SH-SY5Y (cell line): ENCODE results near the gene XKR7.

ENCODE experiments used
- GATA2 ChIP-seq: IDR thresholded peaks from 2 replicates; pipeline ENCODE4 v1.6.1; 2011; ENCODE audit warnings: mild to moderate bottlenecking, low read depth, low read length
- GATA3 ChIP-seq: IDR thresholded peaks from 2 replicates; pipeline ENCODE4 v1.6.1; 2011; ENCODE audit warnings: low read depth, mild to moderate bottlenecking, low read length, moderate library complexity

- no peak for TF ChIP-seq GATA2
- no peak for TF ChIP-seq GATA3
Observed at GRCh38 chr20:32040142-32040953, 72.4 kb downstream of the XKR7 start.
